Astrocyte of the cerebellum (primary cell): ENCODE measurements around the gene KANSL1.
"Not testable (repeated sequence)": the region's sequence is repeated elsewhere in the genome, so short reads cannot be mapped to it uniquely, and the experiment has no call there.

Experiments
- DNase-seq: peaks from one replicate; pipeline ENCODE4 v3.0.0-alpha.2; 2011; ENCODE audit warnings: low read depth
- H3K4me3 ChIP-seq: 2 replicates; pipeline ENCODE4 v1.5.1; 2011; ENCODE audit warnings: mild to moderate bottlenecking, low read depth, low read length, moderate library complexity
- in situ Hi-C: cut with HindIII; loops from 2 replicates; pipeline ENCODE4 v1.10.0; 2017; ENCODE audit warnings: low sequenced_read_pairs
- TF ChIP-seq, protein P1 (sequence below): IDR thresholded peaks from 2 replicates; pipeline ENCODE4 v1.5.1; 2012; ENCODE audit warnings: low read length, low read depth, moderate library complexity, mild to moderate bottlenecking; ENCODE audit errors: missing control alignments

Gene KANSL1

DNA sequence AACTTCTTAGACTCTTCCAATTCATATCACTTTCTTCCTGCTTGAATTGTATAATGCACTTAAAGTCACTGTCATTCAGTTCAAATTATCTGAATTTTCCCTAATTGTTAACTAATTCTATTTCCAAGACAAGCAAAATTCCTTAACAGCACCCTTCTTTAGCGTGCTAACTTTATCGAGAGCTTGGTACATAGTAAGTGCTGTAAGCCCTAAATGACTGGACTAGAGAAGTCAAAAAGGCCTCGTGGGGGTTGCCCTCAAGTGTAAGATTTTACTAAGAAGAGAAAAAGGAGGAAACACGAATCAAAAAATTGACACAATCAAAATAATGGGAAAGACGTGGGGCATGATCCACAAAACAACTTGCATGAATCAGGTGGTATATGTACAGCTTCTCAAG lies 11.3 kb downstream of the KANSL1 start:
- H3K4me3 ChIP-seq, result no peak overlapping the region
- DNase-seq, result no peak
- in situ Hi-C loops, result no loop called here
- TF ChIP-seq, protein P1, sequence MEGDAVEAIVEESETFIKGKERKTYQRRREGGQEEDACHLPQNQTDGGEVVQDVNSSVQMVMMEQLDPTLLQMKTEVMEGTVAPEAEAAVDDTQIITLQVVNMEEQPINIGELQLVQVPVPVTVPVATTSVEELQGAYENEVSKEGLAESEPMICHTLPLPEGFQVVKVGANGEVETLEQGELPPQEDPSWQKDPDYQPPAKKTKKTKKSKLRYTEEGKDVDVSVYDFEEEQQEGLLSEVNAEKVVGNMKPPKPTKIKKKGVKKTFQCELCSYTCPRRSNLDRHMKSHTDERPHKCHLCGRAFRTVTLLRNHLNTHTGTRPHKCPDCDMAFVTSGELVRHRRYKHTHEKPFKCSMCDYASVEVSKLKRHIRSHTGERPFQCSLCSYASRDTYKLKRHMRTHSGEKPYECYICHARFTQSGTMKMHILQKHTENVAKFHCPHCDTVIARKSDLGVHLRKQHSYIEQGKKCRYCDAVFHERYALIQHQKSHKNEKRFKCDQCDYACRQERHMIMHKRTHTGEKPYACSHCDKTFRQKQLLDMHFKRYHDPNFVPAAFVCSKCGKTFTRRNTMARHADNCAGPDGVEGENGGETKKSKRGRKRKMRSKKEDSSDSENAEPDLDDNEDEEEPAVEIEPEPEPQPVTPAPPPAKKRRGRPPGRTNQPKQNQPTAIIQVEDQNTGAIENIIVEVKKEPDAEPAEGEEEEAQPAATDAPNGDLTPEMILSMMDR, result no peak

DNA sequence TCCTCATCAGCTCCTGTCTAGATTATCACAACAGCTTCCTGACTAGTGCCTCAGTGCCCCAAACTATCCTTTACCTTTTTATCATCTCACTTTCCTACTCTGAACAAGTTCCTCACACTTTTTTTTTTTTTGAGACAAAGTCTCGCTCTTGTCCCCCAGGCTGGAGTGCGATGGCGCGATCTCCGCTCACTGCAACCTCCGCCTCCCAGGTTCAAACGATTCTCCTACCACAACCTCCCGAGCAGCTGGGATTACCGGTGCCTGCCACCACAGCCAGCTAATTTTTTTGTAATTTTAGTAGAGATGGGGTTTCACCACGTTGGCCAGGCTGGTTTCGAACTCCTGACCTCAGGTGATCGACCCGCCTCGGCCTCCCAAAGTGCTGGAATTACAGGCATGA lies 11.9 kb downstream of the KANSL1 start:
- DNase-seq, in situ Hi-C loops, H3K4me3 ChIP-seq: not testable (repeated sequence)

DNA sequence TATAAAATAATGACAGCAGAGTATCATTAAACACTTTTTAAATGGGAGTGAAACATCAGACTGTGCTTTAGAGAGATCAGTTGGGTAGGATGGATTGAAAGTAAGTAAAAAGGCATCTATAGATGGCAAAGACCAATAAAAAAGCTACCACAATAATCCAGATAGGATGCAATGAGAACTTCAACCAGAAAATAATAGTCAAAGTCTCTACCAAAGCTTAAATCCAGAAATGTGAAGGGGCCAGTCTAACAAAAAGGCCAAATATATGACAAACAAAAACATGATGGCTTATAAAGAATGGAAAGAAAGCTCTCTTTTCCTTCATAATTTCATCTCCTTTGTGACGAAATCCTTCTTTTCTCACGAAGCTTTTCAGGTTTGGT lies 12.3 kb downstream of the KANSL1 start:
- in situ Hi-C loops, result no loop called here
- H3K4me3 ChIP-seq, result no peak overlapping the region
- TF ChIP-seq, protein P1, result no peak
- no peak for DNase-seq

- H3K4me3 ChIP-seq, in situ Hi-C loops, DNase-seq: not testable (repeated sequence)
Measured at GRCh38 chr17:46180185-46180891, 12.9 kb downstream of the KANSL1 start.

- TF ChIP-seq, protein P1, result no peak
- no peak overlapping the region for H3K4me3 ChIP-seq
- in situ Hi-C loops, result no loop called here
- no peak for DNase-seq
Measured at GRCh38 chr17:46179375-46179999, 13.7 kb downstream of the KANSL1 start.

DNA sequence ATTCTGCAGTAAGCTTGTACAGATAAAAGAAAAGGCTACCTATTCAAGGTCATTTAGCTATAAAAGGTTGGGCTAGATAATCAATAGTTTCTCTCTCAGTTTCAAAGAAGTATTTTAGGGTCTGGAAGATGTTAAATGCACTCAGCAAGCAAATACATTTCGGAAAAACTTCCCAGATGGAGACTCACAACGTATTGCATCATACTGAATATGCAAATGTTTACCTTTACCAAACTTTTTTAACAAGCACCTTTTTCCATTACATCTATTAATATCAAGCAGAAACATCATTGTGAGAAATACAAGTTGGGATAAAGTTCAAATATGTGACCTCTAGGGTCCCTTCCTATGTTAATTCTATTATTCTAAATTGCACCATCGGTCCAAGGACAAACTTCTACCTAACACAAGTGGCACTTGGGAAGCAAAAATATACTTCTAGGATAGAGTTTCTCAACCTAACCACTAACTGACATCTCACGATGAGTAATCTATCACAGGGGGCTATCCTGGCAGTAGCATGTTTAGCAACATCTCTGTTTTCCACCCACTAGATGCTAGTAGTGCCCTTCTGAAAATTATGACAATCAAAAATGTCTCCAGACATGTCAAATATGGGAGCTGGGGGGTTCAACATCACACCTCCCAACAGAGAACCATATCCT lies 14.5 kb downstream of the KANSL1 start:
- TF ChIP-seq, protein P1, result no peak
- no peak overlapping the region for H3K4me3 ChIP-seq
- in situ Hi-C loops, result no loop called here
- no peak for DNase-seq

DNA sequence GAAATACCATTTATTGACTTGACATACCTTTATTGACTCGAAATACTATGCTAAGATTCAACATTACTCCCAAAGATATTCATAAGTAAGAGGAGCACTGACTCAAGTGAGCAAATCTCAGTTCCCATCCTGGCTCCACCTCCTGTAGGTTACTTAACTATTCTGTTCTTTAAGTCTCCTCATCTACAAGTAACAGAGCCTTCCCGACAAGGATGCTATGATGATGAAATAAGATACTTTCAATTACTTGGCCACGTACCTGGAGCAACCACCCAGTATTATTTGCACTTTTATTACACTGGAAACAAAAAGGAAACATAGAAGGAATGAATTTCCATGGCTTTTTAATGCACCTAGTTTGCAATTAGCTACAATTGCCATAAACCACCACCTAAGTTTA lies 16.3 kb downstream of the KANSL1 start:
- in situ Hi-C loops, result no loop called here
- no peak overlapping the region for H3K4me3 ChIP-seq
- no peak for DNase-seq
- TF ChIP-seq, protein P1, result no peak
